Erythroblast (primary cell): Measurements from ENCODE around the gene VANGL2.

Experiments used
- DNase-seq, 2 experiments: peaks; one replicate each; lab custom pipeline; 2025; lab: John Stamatoyannopoulos, UW
- GATA1 ChIP-seq: IDR thresholded peaks from 2 replicates; pipeline ENCODE4 v1.6.1; 2011; ENCODE audit warnings: low read depth, mild to moderate bottlenecking, control low read depth, low read length, moderate library complexity
- POLR2A ChIP-seq: IDR thresholded peaks from 2 replicates; pipeline ENCODE4 v1.6.1; 2011; ENCODE audit warnings: mild to moderate bottlenecking, low read length

Gene VANGL2

GRCh38 chr1:160454371-160455152 lies 54.2 kb downstream of the VANGL2 start:
- no peak for DNase-seq
- no peak for TF ChIP-seq POLR2A
- no peak for TF ChIP-seq GATA1

DNA sequence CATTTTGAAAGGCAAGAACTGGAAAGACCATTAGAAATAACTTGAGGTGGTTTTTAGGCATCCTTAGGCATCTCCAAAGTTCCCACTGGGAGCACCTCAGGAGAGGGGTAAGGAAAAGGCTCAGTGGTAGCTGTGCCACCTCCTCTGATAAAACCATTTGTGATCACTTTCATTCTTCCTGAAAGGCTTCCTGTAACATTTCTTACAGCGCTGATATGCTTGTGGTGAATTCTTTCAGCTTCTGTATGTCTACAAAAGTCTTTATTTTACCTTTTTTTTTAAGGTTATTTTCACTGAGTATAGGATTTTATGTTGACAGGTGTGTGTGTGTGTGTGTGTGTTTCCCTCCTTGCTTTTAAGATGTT lies 54.8 kb downstream of the VANGL2 start:
- TF ChIP-seq GATA1 (no peak), POLR2A (no peak)
- no peak for DNase-seq

- TF ChIP-seq POLR2A: no peak
- no peak for TF ChIP-seq GATA1
- no peak for DNase-seq
Observed at GRCh38 chr1:160459056-160459455, 58.7 kb downstream of the VANGL2 start.

DNA sequence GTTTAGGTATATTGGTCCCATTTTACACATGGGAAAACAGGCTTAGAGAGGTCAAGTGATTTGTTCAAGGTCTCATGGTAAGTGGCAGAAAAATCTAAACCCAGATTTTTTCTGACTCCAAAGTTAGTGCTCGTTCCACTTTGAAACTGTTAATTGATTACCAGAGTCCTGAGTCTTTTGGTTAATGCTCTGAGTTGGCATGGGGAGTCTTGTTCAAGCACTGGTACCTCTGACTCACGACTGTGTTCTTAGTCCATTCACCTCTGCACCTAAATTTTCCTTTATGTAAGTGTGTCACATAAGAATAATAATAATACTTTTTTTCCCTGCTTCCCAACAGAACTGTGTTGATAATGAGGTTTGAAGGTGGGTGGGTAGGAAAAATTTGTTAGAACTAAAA lies 59.3 kb downstream of the VANGL2 start:
- TF ChIP-seq POLR2A (no peak), GATA1 (no peak)
- DNase-seq: no peak

GRCh38 chr1:160460214-160460642 lies 59.9 kb downstream of the VANGL2 start:
- no peak for DNase-seq
- TF ChIP-seq GATA1 (no peak), POLR2A (no peak)

DNA sequence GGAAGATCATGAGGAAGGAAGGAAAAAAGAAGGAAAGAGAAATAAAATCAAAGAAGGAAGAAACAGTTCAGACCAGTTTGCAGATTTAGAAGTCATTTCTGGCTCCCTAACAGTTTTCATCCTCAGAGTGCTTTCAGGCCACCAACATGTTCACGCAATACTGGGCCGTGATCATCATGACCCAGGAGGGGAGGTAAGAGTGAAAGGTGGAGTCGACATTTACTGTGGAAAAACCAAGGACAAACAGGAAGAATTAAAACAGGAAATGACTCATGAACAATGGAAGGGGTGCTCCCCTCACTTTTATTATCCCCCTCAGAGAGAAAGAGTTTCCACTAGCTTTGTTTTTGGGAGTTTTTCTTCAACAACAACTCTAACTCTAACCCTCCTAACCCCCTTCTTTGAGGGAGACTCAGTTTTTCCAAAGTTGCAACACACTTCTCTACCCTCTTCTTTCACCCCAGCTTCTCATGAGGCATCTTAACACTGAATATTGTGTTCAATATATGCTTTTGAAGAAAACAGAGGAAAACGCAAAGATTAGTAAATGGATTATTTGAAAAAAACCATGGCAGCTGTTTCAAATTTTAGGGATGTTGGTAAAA lies 60.4 kb downstream of the VANGL2 start:
- no peak for DNase-seq
- TF ChIP-seq POLR2A: no peak
- TF ChIP-seq GATA1: no peak

- DNase-seq: no peak
- no peak for TF ChIP-seq POLR2A
Observed at GRCh38 chr1:160465123-160465522, 64.8 kb downstream of the VANGL2 start.

DNA sequence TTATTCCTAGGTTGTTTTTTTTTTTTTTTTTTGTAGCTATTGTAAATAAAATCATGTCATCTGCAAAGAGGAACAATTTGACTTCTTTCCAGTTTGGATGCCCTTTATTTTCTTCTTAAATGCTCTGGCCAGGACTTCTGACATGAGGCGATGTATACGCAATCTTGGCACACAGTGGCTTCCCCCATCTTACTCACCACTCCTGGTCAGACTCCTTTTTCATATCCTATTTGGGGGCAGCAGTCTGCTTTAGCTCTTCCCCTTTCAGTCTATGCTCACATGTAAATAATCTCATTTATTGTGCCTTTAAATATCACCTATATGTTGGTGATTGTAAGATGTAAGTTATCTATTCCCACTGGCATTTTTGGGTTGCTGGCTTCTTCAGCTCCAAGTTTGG lies 66.6 kb downstream of the VANGL2 start:
- TF ChIP-seq POLR2A (no peak), GATA1 (no peak)
- no peak for DNase-seq

GRCh38 chr1:160467576-160467975 lies 67.2 kb downstream of the VANGL2 start:
- no peak for DNase-seq

GRCh38 chr1:160471253-160471652 lies 70.9 kb downstream of the VANGL2 start:
- DNase-seq: no peak
- TF ChIP-seq POLR2A (no peak), GATA1 (no peak)

More at GRCh38 chr1:160467576-160467975, 67.2 kb downstream of the VANGL2 start:
- TF ChIP-seq POLR2A (no peak), GATA1 (no peak)

GRCh38 chr1:160472112-160472511 lies 71.7 kb downstream of the VANGL2 start:
- no peak for TF ChIP-seq GATA1
- TF ChIP-seq POLR2A: no peak
- DNase-seq: no peak

GRCh38 chr1:160474392-160475242 lies 74.3 kb downstream of the VANGL2 start:
- DNase-seq: no peak
- TF ChIP-seq POLR2A: no peak
- TF ChIP-seq GATA1: no peak
